ENCODE measurements around the gene PAX8. TPM values are rescaled to one million over a fixed set of nuclear protein-coding genes. Genes with fewer than 3 reads are reported as not detected.
A peak's percentile ranks its signal among the peaks of the same experiment; 100 is the strongest.

Gene PAX8
- total and polyA plus RNA-seq, 10 of the 15 experiments (the other 5 are each of a cell fraction or from before 2014, with no cell fraction given), result 0.16 to 2.5 (median 0.97) TPM

DNA sequence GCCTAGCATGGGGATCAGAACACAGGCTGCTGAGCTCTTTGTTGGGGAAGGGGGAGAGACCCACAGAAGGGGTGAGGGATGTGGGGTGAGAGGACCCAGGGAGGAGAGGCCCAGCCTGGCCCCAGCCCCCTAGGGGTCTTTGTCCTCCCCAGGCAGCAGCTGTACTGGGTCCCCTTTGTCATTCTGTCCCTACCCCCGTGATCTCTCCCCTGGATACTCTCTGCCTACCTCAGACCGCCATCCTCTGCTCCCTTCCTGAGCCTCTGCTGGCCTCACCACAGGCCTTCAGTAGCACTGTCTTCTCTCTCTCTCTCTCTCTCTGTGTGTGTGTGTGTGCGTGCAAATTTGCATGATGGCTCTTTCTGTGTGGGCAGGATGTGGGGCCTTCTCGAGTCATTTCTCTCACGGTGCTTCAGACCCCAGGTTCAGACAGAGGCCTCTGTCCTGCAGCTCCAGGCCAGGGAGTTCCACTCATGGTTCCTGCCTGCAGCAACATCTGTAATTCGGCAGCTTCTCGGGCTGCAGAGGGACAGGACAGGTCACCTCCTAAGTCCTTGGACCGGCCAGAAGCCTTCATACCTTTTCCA lies 103.6 kb downstream of the PAX8 start (continued):
- TF ChIP-seq, protein P1, sequence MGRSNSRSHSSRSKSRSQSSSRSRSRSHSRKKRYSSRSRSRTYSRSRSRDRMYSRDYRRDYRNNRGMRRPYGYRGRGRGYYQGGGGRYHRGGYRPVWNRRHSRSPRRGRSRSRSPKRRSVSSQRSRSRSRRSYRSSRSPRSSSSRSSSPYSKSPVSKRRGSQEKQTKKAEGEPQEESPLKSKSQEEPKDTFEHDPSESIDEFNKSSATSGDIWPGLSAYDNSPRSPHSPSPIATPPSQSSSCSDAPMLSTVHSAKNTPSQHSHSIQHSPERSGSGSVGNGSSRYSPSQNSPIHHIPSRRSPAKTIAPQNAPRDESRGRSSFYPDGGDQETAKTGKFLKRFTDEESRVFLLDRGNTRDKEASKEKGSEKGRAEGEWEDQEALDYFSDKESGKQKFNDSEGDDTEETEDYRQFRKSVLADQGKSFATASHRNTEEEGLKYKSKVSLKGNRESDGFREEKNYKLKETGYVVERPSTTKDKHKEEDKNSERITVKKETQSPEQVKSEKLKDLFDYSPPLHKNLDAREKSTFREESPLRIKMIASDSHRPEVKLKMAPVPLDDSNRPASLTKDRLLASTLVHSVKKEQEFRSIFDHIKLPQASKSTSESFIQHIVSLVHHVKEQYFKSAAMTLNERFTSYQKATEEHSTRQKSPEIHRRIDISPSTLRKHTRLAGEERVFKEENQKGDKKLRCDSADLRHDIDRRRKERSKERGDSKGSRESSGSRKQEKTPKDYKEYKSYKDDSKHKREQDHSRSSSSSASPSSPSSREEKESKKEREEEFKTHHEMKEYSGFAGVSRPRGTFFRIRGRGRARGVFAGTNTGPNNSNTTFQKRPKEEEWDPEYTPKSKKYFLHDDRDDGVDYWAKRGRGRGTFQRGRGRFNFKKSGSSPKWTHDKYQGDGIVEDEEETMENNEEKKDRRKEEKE (IDR thresholded peaks at IDR 0.05), result no peak
- TF ChIP-seq, protein P2, sequence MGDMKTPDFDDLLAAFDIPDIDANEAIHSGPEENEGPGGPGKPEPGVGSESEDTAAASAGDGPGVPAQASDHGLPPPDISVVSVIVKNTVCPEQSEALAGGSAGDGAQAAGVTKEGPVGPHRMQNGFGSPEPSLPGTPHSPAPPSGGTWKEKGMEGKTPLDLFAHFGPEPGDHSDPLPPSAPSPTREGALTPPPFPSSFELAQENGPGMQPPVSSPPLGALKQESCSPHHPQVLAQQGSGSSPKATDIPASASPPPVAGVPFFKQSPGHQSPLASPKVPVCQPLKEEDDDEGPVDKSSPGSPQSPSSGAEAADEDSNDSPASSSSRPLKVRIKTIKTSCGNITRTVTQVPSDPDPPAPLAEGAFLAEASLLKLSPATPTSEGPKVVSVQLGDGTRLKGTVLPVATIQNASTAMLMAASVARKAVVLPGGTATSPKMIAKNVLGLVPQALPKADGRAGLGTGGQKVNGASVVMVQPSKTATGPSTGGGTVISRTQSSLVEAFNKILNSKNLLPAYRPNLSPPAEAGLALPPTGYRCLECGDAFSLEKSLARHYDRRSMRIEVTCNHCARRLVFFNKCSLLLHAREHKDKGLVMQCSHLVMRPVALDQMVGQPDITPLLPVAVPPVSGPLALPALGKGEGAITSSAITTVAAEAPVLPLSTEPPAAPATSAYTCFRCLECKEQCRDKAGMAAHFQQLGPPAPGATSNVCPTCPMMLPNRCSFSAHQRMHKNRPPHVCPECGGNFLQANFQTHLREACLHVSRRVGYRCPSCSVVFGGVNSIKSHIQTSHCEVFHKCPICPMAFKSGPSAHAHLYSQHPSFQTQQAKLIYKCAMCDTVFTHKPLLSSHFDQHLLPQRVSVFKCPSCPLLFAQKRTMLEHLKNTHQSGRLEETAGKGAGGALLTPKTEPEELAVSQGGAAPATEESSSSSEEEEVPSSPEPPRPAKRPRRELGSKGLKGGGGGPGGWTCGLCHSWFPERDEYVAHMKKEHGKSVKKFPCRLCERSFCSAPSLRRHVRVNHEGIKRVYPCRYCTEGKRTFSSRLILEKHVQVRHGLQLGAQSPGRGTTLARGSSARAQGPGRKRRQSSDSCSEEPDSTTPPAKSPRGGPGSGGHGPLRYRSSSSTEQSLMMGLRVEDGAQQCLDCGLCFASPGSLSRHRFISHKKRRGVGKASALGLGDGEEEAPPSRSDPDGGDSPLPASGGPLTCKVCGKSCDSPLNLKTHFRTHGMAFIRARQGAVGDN (IDR thresholded peaks at IDR 0.05), result peak; percentile 92
- TF ChIP-seq CBX3 (IDR thresholded peaks at IDR 0.05; ENCODE audit: borderline replicate concordance, low read depth), result no peak
- TF ChIP-seq, protein P3, sequence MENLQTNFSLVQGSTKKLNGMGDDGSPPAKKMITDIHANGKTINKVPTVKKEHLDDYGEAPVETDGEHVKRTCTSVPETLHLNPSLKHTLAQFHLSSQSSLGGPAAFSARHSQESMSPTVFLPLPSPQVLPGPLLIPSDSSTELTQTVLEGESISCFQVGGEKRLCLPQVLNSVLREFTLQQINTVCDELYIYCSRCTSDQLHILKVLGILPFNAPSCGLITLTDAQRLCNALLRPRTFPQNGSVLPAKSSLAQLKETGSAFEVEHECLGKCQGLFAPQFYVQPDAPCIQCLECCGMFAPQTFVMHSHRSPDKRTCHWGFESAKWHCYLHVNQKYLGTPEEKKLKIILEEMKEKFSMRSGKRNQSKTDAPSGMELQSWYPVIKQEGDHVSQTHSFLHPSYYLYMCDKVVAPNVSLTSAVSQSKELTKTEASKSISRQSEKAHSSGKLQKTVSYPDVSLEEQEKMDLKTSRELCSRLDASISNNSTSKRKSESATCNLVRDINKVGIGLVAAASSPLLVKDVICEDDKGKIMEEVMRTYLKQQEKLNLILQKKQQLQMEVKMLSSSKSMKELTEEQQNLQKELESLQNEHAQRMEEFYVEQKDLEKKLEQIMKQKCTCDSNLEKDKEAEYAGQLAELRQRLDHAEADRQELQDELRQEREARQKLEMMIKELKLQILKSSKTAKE (IDR thresholded peaks at IDR 0.05; ENCODE audit: low read depth, poor library complexity, severe bottlenecking), result peak; percentile 81
- peak; percentile 92 for TF ChIP-seq EED (IDR thresholded peaks at IDR 0.05; ENCODE audit: low read depth)
- no peak for TF ChIP-seq NFYB (IDR thresholded peaks at IDR 0.05; ENCODE audit: insufficient read depth, low read depth, low read length)
- no peak for TF ChIP-seq EZH2 (IDR thresholded peaks at IDR 0.05; ENCODE audit: borderline replicate concordance, control insufficient read depth, low read depth, low read length)
- TF ChIP-seq, protein P4, sequence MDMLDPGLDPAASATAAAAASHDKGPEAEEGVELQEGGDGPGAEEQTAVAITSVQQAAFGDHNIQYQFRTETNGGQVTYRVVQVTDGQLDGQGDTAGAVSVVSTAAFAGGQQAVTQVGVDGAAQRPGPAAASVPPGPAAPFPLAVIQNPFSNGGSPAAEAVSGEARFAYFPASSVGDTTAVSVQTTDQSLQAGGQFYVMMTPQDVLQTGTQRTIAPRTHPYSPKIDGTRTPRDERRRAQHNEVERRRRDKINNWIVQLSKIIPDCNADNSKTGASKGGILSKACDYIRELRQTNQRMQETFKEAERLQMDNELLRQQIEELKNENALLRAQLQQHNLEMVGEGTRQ (IDR thresholded peaks at IDR 0.05; ENCODE audit: borderline replicate concordance, low read depth, low read length), result no peak
- TF ChIP-seq RAD21 (IDR thresholded peaks at IDR 0.05; ENCODE audit: insufficient read depth, low read depth, low read length), result no peak; the same call in 1 of the 2 replicates
- peak; percentile 96 for TF ChIP-seq HDGF (IDR thresholded peaks at IDR 0.05)
- peak in 1 of 2 experiments; percentile 88; a peak in 2 of 4 replicates for TF ChIP-seq ETV6 (conservative IDR thresholded peaks at IDR 0.05 in 1 of 2, IDR thresholded peaks at IDR 0.05 in 1 of 2; ENCODE audit: borderline replicate concordance in 1 of 2, low read depth in 1 of 2)
- TF ChIP-seq, protein P5, sequence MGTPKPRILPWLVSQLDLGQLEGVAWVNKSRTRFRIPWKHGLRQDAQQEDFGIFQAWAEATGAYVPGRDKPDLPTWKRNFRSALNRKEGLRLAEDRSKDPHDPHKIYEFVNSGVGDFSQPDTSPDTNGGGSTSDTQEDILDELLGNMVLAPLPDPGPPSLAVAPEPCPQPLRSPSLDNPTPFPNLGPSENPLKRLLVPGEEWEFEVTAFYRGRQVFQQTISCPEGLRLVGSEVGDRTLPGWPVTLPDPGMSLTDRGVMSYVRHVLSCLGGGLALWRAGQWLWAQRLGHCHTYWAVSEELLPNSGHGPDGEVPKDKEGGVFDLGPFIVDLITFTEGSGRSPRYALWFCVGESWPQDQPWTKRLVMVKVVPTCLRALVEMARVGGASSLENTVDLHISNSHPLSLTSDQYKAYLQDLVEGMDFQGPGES (IDR thresholded peaks at IDR 0.05), result no peak
- TF ChIP-seq, protein P6, sequence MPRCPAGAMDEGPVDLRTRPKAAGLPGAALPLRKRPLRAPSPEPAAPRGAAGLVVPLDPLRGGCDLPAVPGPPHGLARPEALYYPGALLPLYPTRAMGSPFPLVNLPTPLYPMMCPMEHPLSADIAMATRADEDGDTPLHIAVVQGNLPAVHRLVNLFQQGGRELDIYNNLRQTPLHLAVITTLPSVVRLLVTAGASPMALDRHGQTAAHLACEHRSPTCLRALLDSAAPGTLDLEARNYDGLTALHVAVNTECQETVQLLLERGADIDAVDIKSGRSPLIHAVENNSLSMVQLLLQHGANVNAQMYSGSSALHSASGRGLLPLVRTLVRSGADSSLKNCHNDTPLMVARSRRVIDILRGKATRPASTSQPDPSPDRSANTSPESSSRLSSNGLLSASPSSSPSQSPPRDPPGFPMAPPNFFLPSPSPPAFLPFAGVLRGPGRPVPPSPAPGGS (IDR thresholded peaks at IDR 0.05; ENCODE audit: borderline replicate concordance, insufficient read depth, low read depth, low read length, poor library complexity, severe bottlenecking), result peak; percentile 93
- peak; percentile 41; the same call in 1 of the 2 replicates for TF ChIP-seq WRNIP1 (IDR thresholded peaks at IDR 0.05; ENCODE audit: borderline replicate concordance, low read depth, low read length)
- TF ChIP-seq ZNF207 (IDR thresholded peaks at IDR 0.05; ENCODE audit: borderline replicate concordance), result no peak

Data from GM12878 (cell line).